T-helper 2 cell treated with Interferon-gamma antibody and Interleukin-4, amounts not matched to agents 5 μg/mL and 100 μg/mL, for 36 hours (primary cell): ENCODE data around the gene CARMIL1.

Source experiments
- DNase-seq: peaks from one replicate; pipeline ENCODE4 v3.0.0; 2021; ENCODE audit warnings: low spot score
- H3K27ac Mint-ChIP-seq: one replicate; pipeline ENCODE4 v1.8.0; 2021; ENCODE audit warnings: mild to moderate bottlenecking, mixed read lengths
- H3K27me3 Mint-ChIP-seq: one replicate; pipeline ENCODE4 v1.8.0; 2021; ENCODE audit warnings: low read depth, mixed read lengths
- H3K36me3 Mint-ChIP-seq: one replicate; pipeline ENCODE4 v1.8.0; 2021; ENCODE audit warnings: low read depth, mixed read lengths
- H3K4me1 Mint-ChIP-seq: one replicate; pipeline ENCODE4 v1.8.0; 2021; ENCODE audit warnings: low read depth, mixed read lengths
- H3K4me3 Mint-ChIP-seq: one replicate; pipeline ENCODE4 v1.8.0; 2022; ENCODE audit warnings: mild to moderate bottlenecking, moderate library complexity, mixed read lengths
- H3K9me3 Mint-ChIP-seq: one replicate; pipeline ENCODE4 v1.8.0; 2021; ENCODE audit warnings: mixed read lengths

The CARMIL1 gene

GRCh38 chr6:25498505-25498904, 219.3 kb downstream of the CARMIL1 start:
- no peaks in the 10 kb centered on the region for H3K36me3 Mint-ChIP-seq
- no peak overlapping the region for H3K4me3 Mint-ChIP-seq
- no peaks in the 10 kb centered on the region for H3K4me1 Mint-ChIP-seq
- DNase-seq, result no peak
- H3K27me3 Mint-ChIP-seq, result no peaks in the 10 kb centered on the region
- no peaks in the 10 kb centered on the region for H3K9me3 Mint-ChIP-seq
- H3K27ac Mint-ChIP-seq, result no peak overlapping the region

GRCh38 chr6:25499615-25500235, 220.6 kb downstream of the CARMIL1 start:
- Mint-ChIP-seq H3K4me3 (no peak overlapping the region), H3K36me3 (no peaks in the 10 kb centered on the region), H3K27ac (no peak overlapping the region), H3K4me1 (no peaks in the 10 kb centered on the region), H3K27me3 (no peaks in the 10 kb centered on the region), H3K9me3 (no peaks in the 10 kb centered on the region)
- no peak for DNase-seq

GRCh38 chr6:25503686-25504085, 224.5 kb downstream of the CARMIL1 start:
- Mint-ChIP-seq H3K36me3 (no peaks in the 10 kb centered on the region), H3K27me3 (no peaks in the 10 kb centered on the region), H3K4me3 (no peak overlapping the region), H3K27ac (no peak overlapping the region), H3K4me1 (no peaks in the 10 kb centered on the region), H3K9me3 (no peaks in the 10 kb centered on the region)
- DNase-seq, result no peak

GRCh38 chr6:25504661-25505060, 225.5 kb downstream of the CARMIL1 start:
- no peaks in the 10 kb centered on the region for H3K27me3 Mint-ChIP-seq
- H3K9me3 Mint-ChIP-seq, result no peaks in the 10 kb centered on the region
- H3K36me3 Mint-ChIP-seq, result no peaks in the 10 kb centered on the region
- H3K4me1 Mint-ChIP-seq, result no peaks in the 10 kb centered on the region
- H3K4me3 Mint-ChIP-seq, result no peak overlapping the region
- no peak for DNase-seq
- no peak overlapping the region for H3K27ac Mint-ChIP-seq

- Mint-ChIP-seq H3K9me3 (no peaks in the 10 kb centered on the region), H3K27ac (no peak overlapping the region), H3K4me1 (no peaks in the 10 kb centered on the region), H3K4me3 (no peak overlapping the region), H3K36me3 (no peaks in the 10 kb centered on the region), H3K27me3 (no peaks in the 10 kb centered on the region)
- no peak for DNase-seq
Measured at GRCh38 chr6:25506020-25506419, 226.8 kb downstream of the CARMIL1 start.

- H3K4me3 Mint-ChIP-seq, result no peak overlapping the region
- no peaks in the 10 kb centered on the region for H3K4me1 Mint-ChIP-seq
- no peak overlapping the region for H3K27ac Mint-ChIP-seq
- H3K9me3 Mint-ChIP-seq, result no peaks in the 10 kb centered on the region
- H3K36me3 Mint-ChIP-seq, result no peaks in the 10 kb centered on the region
- H3K27me3 Mint-ChIP-seq, result no peaks in the 10 kb centered on the region
- DNase-seq, result no peak
Measured at GRCh38 chr6:25508051-25508450, 228.9 kb downstream of the CARMIL1 start.

- H3K4me3 Mint-ChIP-seq, result no peak overlapping the region
- no peak for DNase-seq
- no peaks in the 10 kb centered on the region for H3K4me1 Mint-ChIP-seq
- no peak overlapping the region for H3K27ac Mint-ChIP-seq
- no peaks in the 10 kb centered on the region for H3K36me3 Mint-ChIP-seq
- H3K9me3 Mint-ChIP-seq, result no peaks in the 10 kb centered on the region
- no peaks in the 10 kb centered on the region for H3K27me3 Mint-ChIP-seq
Measured at GRCh38 chr6:25511376-25511775, 232.2 kb downstream of the CARMIL1 start.

- H3K4me1 Mint-ChIP-seq, result no peaks in the 10 kb centered on the region
- H3K4me3 Mint-ChIP-seq, result no peak overlapping the region
- no peak overlapping the region for H3K27ac Mint-ChIP-seq
- H3K36me3 Mint-ChIP-seq, result no peaks in the 10 kb centered on the region
- H3K27me3 Mint-ChIP-seq, result no peaks in the 10 kb centered on the region
- H3K9me3 Mint-ChIP-seq, result no peaks in the 10 kb centered on the region
- no peak for DNase-seq
Measured at GRCh38 chr6:25512560-25512959, 233.4 kb downstream of the CARMIL1 start.

GRCh38 chr6:25519856-25520255, 240.7 kb downstream of the CARMIL1 start:
- no peaks in the 10 kb centered on the region for H3K9me3 Mint-ChIP-seq
- no peaks in the 10 kb centered on the region for H3K27me3 Mint-ChIP-seq
- H3K4me3 Mint-ChIP-seq, result no peak overlapping the region
- H3K36me3 Mint-ChIP-seq, result no peaks in the 10 kb centered on the region
- H3K4me1 Mint-ChIP-seq, result no peaks in the 10 kb centered on the region
- no peak overlapping the region for H3K27ac Mint-ChIP-seq
- DNase-seq, result no peak

GRCh38 chr6:25524542-25524941, 245.4 kb downstream of the CARMIL1 start:
- Mint-ChIP-seq H3K36me3 (no peaks in the 10 kb centered on the region), H3K4me3 (no peak overlapping the region), H3K9me3 (no peaks in the 10 kb centered on the region), H3K27ac (no peak overlapping the region), H3K27me3 (no peaks in the 10 kb centered on the region), H3K4me1 (no peaks in the 10 kb centered on the region)
- DNase-seq, result no peak

- H3K4me1 Mint-ChIP-seq, result no peaks in the 10 kb centered on the region
- no peak for DNase-seq
- no peak overlapping the region for H3K4me3 Mint-ChIP-seq
- H3K27ac Mint-ChIP-seq, result no peak overlapping the region
- no peaks in the 10 kb centered on the region for H3K9me3 Mint-ChIP-seq
- no peaks in the 10 kb centered on the region for H3K27me3 Mint-ChIP-seq
- no peaks in the 10 kb centered on the region for H3K36me3 Mint-ChIP-seq
Measured at GRCh38 chr6:25525078-25525477, 245.9 kb downstream of the CARMIL1 start.

- Mint-ChIP-seq H3K9me3 (no peaks in the 10 kb centered on the region), H3K4me3 (no peak overlapping the region), H3K27me3 (no peaks in the 10 kb centered on the region), H3K27ac (no peak overlapping the region), H3K36me3 (no peaks in the 10 kb centered on the region), H3K4me1 (peaks cover 1% of the 10 kb centered on the region)
- DNase-seq, result no peak
Measured at GRCh38 chr6:25534942-25535631, 255.9 kb downstream of the CARMIL1 start.

GRCh38 chr6:25535632-25536225, 256.6 kb downstream of the CARMIL1 start:
- DNase-seq, result no peak

GRCh38 chr6:25536781-25537180, 257.6 kb downstream of the CARMIL1 start:
- Mint-ChIP-seq H3K27me3 (no peaks in the 10 kb centered on the region), H3K27ac (no peak overlapping the region), H3K36me3 (no peaks in the 10 kb centered on the region), H3K4me3 (no peak overlapping the region), H3K9me3 (no peaks in the 10 kb centered on the region), H3K4me1 (peaks cover 1% of the 10 kb centered on the region)
- DNase-seq, result no peak

More at GRCh38 chr6:25535632-25536225, 256.6 kb downstream of the CARMIL1 start:
- H3K36me3 Mint-ChIP-seq, result no peaks in the 10 kb centered on the region
- no peaks in the 10 kb centered on the region for H3K9me3 Mint-ChIP-seq
- H3K27me3 Mint-ChIP-seq, result no peaks in the 10 kb centered on the region
- no peak overlapping the region for H3K27ac Mint-ChIP-seq
- H3K4me3 Mint-ChIP-seq, result no peak overlapping the region
- H3K4me1 Mint-ChIP-seq, result peaks cover 1% of the 10 kb centered on the region
